ENCODE results near the gene FSTL3.

The FSTL3 gene

DNA sequence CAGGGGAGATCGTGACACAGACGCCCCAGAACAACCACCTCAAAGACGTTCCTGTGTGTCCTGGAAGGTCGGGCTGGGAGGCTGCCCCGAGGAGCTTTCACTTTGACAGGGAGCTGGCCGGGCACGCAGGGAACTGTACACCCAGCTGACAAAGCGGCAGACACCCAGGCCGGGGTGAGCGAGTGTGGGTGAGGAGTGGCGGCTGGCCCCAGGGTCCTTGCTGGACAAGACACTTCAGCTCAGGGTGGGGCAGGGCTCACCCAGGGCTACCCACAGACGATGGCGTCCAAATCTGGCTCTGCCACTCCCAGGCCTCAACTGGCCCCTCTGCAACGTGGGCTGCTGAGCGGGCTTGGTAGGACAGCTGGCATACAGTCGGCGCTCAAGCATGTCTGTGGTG, 34.5 kb upstream of the FSTL3 start:
- no peak for TF ChIP-seq GATA3 (IDR thresholded peaks at IDR 0.05; ENCODE audit: low read depth, low read length)
- TF ChIP-seq GATA2 (IDR thresholded peaks at IDR 0.05; ENCODE audit: low read depth, low read length): no peak

DNA sequence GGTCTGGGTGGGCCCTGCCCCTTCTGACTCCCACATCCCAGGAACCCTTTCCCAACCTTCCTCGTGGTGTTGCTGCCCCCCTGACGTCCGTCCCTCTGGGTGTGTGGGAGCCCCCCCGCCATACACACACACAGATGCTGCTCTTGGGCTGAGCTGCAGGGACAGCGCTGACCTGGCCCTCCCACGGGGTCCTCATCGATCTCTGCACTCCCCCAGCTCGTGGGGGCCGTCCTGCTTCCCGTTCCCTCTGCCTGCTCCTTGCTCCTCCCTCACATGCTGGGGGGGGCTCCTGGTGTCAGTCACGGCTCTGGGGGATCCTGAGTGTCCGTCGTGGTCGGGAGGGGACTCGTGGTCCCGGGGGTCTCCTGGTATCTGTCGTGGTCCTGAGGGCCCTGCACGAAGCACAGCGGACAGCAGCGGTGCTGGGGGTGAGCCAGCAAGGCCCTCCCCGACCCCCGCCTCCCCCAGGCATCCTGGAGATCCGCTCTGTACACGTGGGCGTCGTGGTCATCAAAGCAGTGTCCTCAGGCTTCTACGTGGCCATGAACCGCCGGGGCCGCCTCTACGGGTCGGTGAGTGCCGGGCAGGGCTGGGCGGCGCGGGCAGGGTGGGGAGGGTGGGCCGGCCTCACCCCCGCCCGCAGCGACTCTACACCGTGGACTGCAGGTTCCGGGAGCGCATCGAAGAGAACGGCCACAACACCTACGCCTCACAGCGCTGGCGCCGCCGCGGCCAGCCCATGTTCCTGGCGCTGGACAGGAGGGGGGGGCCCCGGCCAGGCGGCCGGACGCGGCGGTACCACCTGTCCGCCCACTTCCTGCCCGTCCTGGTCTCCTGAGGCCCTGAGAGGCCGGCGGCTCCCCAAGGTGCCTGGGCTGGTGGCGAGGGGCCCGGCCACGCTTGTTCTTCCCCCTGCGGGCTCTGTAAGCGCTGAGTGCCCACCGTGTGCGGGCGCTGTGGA, 33.1 kb upstream of the FSTL3 start:
- TF ChIP-seq GATA3 (IDR thresholded peaks at IDR 0.05; ENCODE audit: low read depth, low read length) (no peak), GATA2 (IDR thresholded peaks at IDR 0.05; ENCODE audit: low read depth, low read length) (no peak)

DNA sequence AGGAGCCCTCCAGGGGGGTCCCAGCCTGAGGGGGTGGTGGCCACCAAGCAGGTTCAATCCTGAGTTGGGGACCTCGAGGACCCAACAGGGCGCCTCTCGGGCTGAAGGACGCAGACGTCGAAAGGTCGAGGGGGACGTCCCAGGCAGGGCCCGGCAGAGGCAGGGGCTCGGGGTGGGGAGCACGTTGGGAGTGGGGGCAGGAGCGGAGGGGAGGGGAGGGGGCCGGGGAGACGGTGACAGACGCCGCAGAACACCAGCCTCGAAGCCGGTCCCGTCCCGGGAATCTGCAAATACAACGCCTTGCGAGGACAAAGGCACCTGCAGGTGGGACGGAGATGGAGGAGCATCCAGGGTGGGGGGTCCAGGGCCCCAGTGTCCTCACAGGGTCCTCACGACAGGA, 32.5 kb upstream of the FSTL3 start:
- TF ChIP-seq GATA3 (IDR thresholded peaks at IDR 0.05; ENCODE audit: low read depth, low read length) (no peak), GATA2 (IDR thresholded peaks at IDR 0.05; ENCODE audit: low read depth, low read length) (no peak)

DNA sequence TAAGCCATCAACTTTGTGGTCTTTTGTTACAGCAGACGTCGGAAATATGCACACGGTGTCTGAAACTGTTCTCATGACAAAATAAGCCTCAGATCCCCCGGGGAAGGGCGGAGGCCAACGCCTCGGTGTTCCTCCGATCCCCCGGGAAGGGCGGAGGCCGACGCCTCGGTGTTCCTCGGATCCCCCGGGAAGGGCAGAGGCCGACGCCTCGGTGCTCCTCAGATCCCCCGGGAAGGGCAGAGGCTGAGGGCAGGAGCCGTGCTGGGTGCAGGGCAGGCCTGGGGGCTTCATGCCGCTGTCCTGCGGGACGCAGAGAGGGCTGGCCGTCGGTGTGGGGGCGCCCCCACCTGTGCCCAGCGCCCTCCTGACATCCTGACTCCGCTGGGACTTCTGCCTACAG, 31.8 kb upstream of the FSTL3 start:
- TF ChIP-seq GATA2 (IDR thresholded peaks at IDR 0.05; ENCODE audit: low read depth, low read length) (no peak), GATA3 (IDR thresholded peaks at IDR 0.05; ENCODE audit: low read depth, low read length) (no peak)

DNA sequence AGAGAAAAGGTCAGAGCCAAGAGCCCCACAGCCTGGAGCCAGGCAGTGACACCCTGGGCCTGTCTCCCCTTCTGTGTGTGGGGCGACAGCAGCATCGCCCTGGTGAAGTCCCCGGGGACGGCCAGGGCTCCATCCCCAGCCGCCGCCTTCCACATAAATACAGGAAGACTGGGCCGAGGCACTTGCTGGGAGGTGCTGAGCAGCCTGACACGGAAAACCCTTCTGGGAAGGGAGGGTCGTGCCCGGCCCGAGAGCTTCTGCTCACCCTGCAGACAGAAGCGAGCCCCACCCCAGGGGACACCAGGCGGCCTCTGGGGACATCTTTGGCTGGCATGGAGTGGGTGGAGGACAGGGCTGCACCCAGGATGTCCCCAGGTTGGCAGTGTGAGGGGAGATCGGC, 31.4 kb upstream of the FSTL3 start:
- TF ChIP-seq GATA3 (IDR thresholded peaks at IDR 0.05; ENCODE audit: low read depth, low read length): no peak

DNA sequence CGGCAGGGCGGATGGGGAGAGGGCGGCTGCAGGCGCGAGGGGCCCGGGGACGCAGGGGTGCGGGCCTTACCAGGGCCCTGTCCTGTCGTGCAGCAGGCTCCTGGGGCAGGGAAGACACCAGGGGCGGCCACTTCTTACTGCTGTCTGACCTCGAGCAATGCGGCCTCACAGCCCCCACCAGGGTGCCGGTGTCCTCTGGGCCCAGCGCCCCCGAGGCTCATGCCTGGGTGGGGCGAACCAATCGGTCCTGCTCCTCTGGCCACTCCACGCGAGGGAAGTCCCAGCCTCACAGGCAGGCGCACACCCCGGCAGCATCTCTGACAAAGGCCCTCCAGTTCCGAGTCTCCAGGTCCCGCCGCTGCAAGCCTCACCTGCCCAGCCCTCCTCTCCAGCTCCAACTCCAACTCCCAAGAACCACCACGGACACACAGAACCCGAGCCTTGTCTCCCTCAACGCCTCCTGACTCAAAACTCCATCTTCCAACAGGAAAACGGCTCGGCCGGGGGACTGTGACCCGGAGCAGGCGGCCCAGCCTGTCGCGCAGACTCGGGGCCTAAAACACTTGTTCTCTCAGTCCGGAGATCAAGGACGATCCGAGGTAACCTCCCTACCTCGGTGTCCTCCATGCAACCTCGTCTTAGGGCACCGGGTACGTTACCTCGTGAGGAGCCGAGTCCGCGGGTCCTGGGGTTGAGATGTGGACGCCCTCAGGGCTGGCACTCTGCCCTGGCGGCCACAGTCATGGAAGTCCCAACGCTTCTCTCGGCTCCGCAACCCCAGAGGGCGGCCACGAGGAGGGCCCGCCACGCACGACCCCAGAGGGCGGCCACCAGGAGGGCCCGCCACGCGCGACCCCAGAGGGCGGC, 30.0 kb upstream of the FSTL3 start:
- TF ChIP-seq GATA3 (IDR thresholded peaks at IDR 0.05; ENCODE audit: low read depth, low read length) (no peak), GATA2 (IDR thresholded peaks at IDR 0.05; ENCODE audit: low read depth, low read length) (no peak)

DNA sequence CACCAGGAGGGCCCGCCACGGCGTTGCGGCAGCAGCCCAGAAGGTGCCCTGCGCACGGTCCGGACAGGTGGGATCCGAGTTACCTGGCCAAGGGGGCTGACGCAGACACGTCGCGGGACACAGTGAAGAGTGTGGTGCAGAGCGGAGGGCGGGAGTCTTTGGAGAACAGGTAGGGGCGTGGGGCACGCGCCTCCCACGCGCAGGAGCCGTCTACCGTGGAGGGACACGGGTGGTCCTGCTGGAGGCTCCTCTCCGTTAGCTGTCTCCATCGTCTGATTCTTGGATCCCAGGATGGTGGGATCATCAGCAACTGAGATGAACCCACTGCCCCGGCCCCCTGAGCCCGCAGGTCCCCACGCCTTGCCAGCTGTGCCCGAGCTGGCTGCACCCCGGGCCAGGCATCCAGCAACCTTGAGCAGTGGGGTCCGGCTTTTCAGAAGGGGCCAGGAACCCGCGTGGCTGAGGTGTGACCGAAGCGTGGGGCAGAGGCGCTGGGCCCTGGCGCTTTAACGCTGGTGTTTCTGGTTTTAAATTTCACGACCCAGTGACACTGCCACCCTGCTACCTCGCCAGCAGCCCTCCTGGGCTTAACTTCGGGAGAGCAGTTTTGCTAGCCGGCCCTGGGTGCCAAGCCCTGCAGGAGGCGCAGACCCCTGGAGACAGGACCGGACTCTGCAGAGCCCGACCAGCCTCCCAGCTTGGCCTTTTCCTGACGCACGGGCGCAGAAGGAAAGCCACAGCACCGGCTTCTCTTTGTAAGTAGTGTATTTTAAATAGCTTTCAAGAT, 29.2 kb upstream of the FSTL3 start:
- no peak for TF ChIP-seq GATA2 (IDR thresholded peaks at IDR 0.05; ENCODE audit: low read depth, low read length)
- TF ChIP-seq GATA3 (IDR thresholded peaks at IDR 0.05; ENCODE audit: low read depth, low read length): no peak

DNA sequence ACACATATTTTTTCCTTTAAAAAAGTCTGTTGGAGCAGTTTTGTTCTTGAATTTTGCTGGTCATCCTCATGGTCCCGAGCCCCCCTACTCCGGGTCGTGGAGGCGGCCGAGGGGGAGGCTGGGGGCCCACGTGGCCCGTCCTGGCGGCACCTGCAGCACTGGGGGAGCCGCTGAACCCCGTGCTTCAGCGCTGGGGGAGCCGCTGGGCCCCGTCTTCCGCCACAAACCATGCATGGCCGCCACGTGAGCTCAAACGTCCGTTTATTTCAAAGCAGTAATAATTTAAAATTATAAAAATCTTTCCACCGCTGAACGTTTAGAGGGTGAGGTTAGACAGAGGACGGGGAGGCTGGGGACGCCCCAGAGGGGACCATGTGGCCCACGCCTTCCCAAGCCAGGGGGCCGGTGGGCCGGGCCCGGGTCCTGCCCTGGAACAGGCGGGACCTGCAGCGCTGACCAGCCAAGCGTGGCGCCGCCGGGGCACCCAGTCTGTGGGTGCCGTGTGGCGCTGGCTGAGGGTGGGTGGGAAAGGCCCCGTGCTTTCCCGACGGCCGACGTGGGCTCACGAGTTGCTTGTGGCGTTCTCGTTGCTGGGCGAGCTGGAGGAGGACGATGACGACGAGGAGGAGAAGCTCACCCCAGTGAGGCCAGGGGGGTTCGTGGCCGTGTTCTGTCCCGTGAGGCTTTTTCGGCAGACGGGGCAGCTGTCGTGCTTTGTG, 28.5 kb upstream of the FSTL3 start:
- TF ChIP-seq GATA2 (IDR thresholded peaks at IDR 0.05; ENCODE audit: low read depth, low read length) (no peak), GATA3 (IDR thresholded peaks at IDR 0.05; ENCODE audit: low read depth, low read length) (no peak)

DNA sequence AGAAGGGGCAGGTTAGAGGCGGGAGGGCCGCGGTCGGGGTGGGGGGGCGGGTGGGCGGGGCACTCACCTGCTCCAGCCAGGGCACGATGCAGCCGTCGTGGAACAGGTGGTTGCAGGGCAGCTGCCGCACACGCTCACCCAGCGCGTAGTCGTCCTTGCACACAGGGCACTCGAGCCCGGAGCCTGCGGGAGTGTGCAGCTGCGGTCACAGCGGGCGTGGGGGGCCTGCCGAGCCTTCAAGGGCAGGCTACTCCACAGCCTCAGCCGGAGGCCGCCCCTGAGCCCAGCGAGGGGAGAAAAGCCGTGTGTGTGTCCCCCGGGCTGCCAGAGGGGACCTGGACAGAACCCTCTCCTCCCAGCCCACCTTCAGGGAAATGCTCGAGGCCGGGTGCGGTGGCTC, 27.9 kb upstream of the FSTL3 start:
- TF ChIP-seq GATA2 (IDR thresholded peaks at IDR 0.05; ENCODE audit: low read depth, low read length) (no peak), GATA3 (IDR thresholded peaks at IDR 0.05; ENCODE audit: low read depth, low read length) (no peak)

DNA sequence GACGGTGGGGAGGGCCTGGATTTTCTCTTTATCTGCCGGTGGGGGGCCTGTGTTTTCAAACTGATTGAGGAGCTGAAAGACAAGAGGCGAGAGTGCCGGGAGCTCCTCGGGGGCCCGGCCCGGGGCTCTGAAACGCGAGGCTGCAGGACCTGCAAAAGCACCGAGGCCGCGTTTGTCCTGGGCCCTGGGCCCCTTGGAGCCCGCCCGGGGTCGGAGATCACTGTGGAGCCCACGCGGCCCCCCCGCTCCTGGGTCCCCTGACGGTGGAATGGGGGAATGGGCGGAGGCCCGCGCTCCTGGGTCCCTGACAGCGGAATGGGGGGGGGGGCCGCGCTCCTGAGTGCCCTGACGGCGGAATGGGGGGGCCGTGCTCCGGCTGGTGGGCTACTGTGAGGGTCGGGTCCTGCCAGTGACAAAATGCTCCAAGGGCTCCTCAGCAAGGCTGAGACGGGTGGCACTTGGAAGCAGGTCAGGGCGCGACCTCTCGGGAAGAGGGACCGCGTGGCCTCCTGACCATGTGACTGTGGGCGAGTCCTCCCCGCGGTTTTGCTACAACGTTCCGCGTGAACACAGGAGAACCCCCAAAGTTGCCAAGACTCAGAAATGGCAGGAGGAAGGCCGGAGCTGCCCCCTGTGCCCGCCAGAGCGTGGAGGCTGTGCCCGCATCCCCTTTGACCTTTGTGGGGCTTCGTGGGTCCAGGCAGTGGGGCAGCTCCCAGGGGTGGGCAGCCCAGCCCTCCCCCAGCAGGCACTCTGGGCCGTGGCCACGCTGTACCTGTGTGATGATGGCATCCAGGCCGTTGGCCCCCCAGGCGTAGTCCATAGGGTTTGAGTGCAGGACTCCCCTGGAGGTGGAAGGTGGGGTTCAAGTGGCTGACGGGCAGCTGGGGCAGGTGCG, 27.0 kb upstream of the FSTL3 start:
- TF ChIP-seq GATA2 (IDR thresholded peaks at IDR 0.05; ENCODE audit: low read depth, low read length) (no peak), GATA3 (IDR thresholded peaks at IDR 0.05; ENCODE audit: low read depth, low read length) (no peak)

DNA sequence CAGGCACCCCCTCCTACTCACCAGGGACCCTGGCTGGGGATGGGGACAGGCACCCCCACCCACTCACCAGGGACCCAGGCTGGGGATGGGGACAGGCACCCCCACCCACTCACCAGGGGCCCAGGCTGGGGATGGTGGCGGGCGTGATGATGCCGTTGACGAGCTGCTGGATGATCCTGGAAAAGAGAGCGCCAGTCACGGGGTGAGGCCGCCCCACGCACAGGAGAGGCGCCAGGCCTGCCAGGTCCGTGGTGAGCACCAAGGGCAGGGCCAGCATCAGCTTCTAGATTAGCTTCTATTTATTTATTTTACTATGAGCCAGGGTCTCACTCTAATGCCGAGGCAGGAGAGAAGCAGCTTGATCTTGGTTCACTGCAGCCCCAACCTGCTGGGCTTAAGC, 26.1 kb upstream of the FSTL3 start:
- TF ChIP-seq GATA2 (IDR thresholded peaks at IDR 0.05; ENCODE audit: low read depth, low read length): no peak
- no peak for TF ChIP-seq GATA3 (IDR thresholded peaks at IDR 0.05; ENCODE audit: low read depth, low read length)

DNA sequence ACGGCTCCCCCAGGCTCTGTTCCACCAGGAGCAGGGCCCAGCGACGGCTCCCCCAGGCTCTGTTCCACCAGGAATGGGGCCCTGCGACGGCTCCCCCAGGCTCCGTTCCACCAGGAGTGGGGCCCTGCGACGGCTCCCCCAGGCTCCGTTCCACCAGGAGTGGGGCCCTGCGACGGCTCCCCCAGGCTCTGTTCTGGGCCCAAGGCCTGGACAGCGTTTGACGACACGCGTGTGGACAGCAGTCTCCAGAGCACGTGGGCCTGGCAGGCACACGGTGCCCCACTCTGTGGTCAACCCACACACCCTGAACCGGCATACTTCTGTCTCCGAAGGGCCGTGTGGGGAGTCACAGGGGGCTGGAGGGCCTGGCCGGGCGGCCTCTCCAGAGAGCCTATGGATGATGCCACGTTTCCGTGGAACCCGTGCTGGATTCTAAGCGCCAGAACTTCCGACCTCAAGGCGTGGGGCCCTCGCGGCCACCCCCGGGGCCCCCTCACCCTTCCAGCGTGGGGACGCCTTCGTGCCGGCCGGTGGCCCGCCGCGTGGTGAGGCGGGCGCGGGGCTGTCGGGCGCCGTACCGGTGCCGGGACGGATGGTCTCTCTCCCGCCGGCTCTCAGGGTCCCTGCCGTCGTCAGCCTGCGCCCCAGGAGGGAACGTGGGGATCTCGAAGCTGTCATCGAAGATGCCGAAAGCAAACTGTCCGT, 24.9 kb upstream of the FSTL3 start:
- TF ChIP-seq GATA2 (IDR thresholded peaks at IDR 0.05; ENCODE audit: low read depth, low read length) (no peak), GATA3 (IDR thresholded peaks at IDR 0.05; ENCODE audit: low read depth, low read length) (no peak)

All from SH-SY5Y (cell line).